HG03520 (cell line): ENCODE results near the gene LTB4R.
A peak's percentile ranks its signal among the peaks of the same experiment; 100 is the strongest.

ENCODE experiments used
- ATAC-seq: cut with Tn5 transposase; IDR thresholded peaks from one replicate; pipeline ENCODE4 v1.9.1; 2021; ENCODE audit warnings: mild to moderate bottlenecking, moderate library complexity; ENCODE audit not compliant: unreplicated experiment

The LTB4R gene

DNA sequence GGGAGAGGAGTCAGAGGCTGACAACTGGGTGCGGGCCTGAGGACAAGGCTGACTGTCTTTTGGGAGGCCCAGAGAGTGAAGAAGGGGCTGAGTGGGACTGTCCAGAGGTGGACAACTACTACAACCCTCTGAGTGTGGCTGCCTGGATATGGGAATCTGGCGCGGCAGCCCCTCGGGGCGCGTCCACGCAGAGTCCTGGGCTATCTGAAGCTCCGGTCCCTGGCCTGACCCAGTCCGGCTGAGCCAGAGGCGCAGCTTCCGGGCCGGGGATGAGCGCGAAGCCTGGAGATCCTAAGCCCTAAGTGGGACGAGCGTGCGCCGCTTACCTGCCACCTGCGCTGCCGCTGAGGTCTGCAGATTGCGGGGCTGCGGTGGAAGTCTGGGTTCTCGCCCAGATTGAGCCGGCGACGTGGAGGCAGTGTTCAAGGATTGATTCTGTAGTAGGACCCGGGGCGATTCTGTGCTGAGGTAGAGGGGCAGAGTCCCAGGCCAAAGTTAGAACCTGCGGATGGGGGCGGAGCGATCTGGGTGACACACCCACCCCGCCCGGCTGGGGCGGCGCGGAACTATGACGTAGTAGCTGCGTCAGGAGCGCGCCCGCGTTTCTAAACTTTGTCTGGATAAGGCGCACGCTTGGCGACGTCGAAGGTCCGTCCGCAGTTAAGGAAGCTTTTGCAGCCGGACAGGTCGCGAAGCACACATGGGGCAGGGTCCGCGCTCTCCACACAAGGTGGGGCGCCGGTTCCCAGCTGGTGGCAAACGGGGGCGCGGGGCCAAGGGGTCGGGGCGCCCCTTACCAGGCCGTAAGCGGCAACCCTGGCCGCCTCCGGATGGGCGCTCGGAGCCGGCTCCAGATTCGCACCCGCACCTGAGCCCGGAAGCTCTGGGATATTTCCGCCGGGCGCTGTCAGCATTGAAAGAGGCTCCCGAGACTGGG lies 11.8 kb upstream of the LTB4R start, which contains the start of the genes DHRS1 and NOP9:
Gene DHRS1 (minus strand): TSS at position 526 of the 937 bp plus-strand sequence. CDS start 674 bp downstream, outside the sequence.
Gene NOP9 (plus strand): TSS at position 596 of the 937 bp plus-strand sequence. CDS start 105 bp downstream, at position 701.
- peak; percentile 68 for ATAC-seq

- ATAC-seq = no peak
These were observed 10.8 kb upstream of the LTB4R start for GRCh38 chr14:24300326-24300980.

DNA sequence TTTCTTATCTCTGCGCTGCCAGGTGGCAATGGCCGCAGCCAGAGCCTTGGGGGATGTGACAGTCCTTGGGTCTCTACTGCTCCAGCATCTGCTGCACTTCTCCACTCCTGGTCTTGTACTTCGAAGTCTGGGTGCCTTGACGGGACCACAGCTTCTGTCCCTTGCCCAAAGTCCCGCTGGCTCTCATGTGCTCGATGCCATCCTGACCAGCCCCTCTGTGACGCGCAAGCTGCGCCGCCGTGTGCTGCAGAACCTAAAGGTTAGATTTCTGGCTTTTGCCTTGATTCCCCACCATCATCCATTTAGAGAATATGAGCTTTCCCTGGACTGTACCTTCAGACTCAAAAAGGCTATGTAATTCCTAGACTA lies 7.3 kb upstream of the LTB4R start:
- no peak for ATAC-seq

- ATAC-seq = no peak
These were observed 4.1 kb upstream of the LTB4R start for GRCh38 chr14:24307156-24307574.

GRCh38 chr14:24307575-24308341 lies 3.5 kb upstream of the LTB4R start, which contains the start of gene CIDEB:
CIDEB (minus strand) TSS chr14:24307977; CDS start chr14:24307858, 119 bp downstream.
- no peak for ATAC-seq

DNA sequence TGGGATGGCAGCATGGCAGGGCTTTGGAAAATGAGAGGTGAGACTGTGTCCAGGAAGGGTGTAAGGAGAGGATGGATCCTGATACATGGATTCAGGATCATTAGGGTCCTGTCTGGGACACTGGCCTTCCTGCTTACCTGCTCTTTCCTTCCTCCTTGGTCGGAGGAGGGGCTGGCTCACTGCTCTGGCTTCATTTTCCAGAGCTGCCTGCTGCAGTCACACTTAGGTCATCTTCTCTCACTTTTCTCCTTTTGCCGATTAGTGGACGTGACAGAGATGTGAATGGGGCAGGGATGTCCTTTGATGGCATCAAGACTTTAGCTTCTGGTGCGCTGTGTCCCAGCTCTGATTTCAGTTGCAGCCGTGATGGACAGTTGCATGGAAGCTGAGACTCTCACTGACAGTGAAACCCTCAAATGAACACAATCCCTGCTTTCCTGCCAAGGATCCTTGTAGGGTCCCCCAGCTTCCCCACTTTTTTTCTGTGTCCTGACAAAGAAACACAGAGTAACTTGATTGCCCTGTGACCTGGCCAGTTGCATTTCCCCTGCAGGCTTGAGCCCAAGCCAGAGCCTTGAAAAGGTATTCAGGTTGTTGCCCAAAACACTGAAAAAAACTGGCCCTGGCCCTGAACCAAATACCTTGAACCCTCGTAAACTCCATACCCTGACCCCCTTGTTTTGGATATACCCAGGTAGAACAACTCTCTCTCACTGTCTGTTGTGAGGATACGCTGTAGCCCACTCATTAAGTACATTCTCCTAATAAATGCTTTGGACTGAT lies 2.8 kb upstream of the LTB4R start:
- no peak for ATAC-seq

GRCh38 chr14:24309538-24310264 lies 1.6 kb upstream of the LTB4R start, which contains the start of gene LTB4R2:
LTB4R2 (plus strand) TSS chr14:24310140; CDS start chr14:24310665, 525 bp downstream.
- ATAC-seq = no peak

- no peak for ATAC-seq
These were observed 1.0 kb upstream of the LTB4R start for GRCh38 chr14:24310265-24310645.

DNA sequence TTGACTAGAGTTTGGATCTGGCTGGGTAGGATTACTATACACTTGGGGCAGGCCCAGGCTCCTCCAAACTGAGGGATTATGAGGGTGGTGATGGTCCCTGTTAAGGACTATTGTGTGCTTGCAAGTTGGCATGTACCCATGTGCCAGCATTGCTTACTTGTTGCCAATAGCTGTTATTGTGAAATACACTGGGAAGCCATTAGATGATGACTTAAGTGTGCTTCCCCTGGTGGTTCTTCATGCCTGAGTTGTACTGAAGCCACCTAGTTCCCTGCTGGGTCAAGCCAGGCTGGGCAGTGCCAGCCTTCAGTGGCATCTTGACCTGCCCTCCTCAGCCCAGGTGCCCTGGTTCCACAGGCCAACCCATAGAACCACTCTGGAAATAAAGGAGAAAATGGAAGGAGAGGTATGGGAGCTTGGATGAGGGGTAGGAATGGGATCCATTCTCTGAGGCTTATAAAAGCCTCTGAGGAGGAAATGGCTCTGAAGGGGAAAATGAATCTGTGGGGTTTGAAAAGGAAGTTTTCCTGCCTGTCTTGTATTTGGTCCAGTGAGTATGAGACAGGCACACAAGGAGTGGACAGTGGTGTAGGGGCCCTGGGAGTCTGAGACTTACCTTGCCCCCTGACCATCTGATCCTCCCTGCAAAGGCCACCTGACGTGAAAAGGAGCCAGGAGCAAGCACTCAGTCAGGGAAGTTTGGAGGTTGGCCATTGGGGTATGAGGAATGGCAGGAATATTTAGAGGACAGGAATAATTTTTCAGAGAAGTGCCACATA lies 724 bp downstream of the LTB4R start:
- ATAC-seq = no peak

DNA sequence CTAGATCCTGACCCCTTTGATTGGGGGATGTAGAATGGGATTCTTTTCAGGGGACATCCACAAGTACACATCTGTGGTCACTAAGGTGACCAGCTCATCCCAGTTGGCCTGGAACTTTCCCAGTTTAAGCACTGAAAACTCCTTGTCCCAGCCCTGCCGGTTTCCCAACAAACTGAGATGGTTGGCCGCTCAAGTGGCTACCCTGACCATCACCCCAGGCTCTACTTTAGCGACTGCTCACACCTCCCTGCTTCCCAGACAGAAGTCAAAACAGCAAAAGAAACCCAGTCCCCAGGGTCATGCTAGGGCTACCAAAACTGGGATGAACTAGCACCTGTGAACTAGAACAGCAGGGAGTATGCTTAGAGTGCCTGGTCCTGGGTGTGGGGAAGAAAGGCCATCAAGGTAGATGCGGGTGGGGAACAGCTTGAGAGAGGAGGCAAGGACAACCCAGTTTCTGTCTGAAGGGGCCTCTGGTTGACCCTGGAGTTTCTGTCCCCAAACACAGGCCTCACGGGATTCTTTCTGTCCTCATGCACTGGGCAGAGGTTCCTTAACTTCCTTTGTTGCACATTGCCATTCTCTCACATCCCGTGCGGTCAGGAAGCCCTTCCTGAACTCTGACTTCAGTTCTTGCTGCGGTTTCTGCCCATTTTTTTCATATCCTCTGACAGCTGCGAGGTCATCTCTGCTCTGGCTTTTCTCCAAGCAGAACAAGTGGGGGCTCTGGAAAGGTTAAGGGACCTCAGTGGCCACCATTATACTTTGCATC lies 1.6 kb downstream of the LTB4R start:
- no peak for ATAC-seq

- ATAC-seq = no peak
These were observed 2.6 kb downstream of the LTB4R start for GRCh38 chr14:24313913-24314312.

DNA sequence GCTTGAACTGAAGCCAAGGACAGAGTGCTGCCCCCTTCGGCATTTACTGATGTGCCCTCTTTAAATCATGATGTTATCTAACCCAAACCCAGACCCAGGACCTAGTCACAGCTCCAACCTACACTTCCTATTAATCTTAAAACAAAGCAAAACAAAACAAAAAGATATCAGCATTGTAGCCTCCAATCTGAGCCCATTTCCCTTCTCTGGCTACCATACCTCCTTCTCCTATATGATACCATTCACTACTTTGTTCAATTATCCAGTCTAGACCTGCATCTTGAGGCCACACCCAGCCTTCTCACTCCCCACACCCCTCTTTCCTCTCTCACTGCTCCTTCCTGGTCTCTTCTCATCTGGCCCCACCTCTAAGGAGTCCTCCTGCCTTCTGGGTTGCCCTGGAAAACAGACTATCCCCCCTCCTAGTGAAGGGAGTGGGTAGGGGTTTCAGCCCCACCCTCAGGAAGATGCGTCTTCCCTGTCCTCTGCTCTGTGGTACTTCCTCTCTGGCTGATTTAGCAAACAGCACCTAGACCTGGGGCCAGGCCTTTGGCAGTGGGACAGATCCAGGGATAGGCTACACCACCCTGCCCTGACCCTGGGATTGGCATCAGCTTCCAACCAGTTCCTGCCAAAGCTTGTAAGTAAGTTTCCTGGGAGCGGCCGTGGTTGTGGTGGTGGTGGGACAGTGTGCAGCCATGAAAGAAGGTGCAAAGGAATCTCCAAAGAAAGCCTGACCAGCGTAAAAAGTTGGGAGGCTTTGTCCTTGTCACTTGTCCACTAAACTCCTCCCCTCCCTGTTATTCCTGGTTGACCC lies 3.3 kb downstream of the LTB4R start:
- ATAC-seq = no peak

GRCh38 chr14:24315243-24315806 lies 4.0 kb downstream of the LTB4R start:
- no peak for ATAC-seq

GRCh38 chr14:24315807-24316596 lies 4.7 kb downstream of the LTB4R start:
- no peak for ATAC-seq

GRCh38 chr14:24316597-24316950 lies 5.3 kb downstream of the LTB4R start:
- ATAC-seq = no peak
